OCI-LY1 (cell line): ENCODE measurements around the gene PLAGL2.

ENCODE experiments used
- EZH2 ChIP-seq: fragments of 200-600 bp; sonication (generic), shearing (Covaris generic); IDR thresholded peaks from 2 replicates; pipeline ENCODE4 v1.8.0; 2017; ENCODE audit warnings: borderline replicate concordance, mixed run types, mild to moderate bottlenecking, antibody characterized with exemption, low read length, moderate library complexity, mixed read lengths
- TF ChIP-seq, protein P1 (sequence below): fragments of 200-600 bp; sonication (generic), shearing (Covaris generic); IDR thresholded peaks from 2 replicates; pipeline ENCODE4 v1.5.1; 2017; ENCODE audit warnings: mild to moderate bottlenecking, antibody characterized with exemption, low read length, moderate library complexity, mixed read lengths

DNA sequence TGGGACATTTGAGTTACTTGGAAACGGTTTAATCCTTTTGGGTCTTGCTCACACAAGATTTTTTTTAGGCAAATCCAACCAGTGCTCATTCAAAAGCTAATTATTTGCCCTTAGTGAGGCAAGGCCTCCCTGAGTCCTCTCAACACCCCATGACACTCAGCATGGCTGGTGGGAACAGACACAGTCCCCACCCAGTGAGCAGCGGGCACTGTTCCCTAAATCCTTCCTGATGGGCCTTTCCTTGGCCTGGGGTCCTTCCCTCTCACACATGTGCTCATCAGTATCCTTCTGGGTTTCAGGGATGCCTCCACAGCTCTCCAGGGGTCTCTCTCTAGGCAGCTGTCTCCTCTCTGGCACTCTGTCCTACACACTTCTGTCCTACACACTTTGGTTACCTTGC is 28.0 kb downstream of the PLAGL2 start:
- TF ChIP-seq, protein P1, sequence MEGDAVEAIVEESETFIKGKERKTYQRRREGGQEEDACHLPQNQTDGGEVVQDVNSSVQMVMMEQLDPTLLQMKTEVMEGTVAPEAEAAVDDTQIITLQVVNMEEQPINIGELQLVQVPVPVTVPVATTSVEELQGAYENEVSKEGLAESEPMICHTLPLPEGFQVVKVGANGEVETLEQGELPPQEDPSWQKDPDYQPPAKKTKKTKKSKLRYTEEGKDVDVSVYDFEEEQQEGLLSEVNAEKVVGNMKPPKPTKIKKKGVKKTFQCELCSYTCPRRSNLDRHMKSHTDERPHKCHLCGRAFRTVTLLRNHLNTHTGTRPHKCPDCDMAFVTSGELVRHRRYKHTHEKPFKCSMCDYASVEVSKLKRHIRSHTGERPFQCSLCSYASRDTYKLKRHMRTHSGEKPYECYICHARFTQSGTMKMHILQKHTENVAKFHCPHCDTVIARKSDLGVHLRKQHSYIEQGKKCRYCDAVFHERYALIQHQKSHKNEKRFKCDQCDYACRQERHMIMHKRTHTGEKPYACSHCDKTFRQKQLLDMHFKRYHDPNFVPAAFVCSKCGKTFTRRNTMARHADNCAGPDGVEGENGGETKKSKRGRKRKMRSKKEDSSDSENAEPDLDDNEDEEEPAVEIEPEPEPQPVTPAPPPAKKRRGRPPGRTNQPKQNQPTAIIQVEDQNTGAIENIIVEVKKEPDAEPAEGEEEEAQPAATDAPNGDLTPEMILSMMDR: no peak
- TF ChIP-seq EZH2: no peak
